ENCODE data around the gene PAFAH2.
"Not testable (repeated sequence)": the region's sequence is repeated elsewhere in the genome, so short reads cannot be mapped to it uniquely, and the experiment has no call there.

PAFAH2 gene

GRCh38 chr1:26012864-26013263, 15.0 kb upstream of the PAFAH2 start:
- DNase-seq (ENCODE audit: low read depth, low spot score): no peak

- DNase-seq (ENCODE audit: low read depth, low spot score): no peak
These were observed 13.0 kb upstream of the PAFAH2 start for GRCh38 chr1:26010825-26011224.

GRCh38 chr1:26009796-26010447, 12.1 kb upstream of the PAFAH2 start:
- no peak for DNase-seq (ENCODE audit: low read depth, low spot score)

- DNase-seq (ENCODE audit: low read depth, low spot score): no peak
These were observed 8.8 kb upstream of the PAFAH2 start for GRCh38 chr1:26006710-26007109.

GRCh38 chr1:26005434-26006105, 7.7 kb upstream of the PAFAH2 start:
- no peak for DNase-seq (ENCODE audit: low read depth, low spot score)

- DNase-seq (ENCODE audit: low read depth, low spot score): no peak
These were observed 5.9 kb upstream of the PAFAH2 start for GRCh38 chr1:26003756-26004155.

GRCh38 chr1:26003262-26003661, 5.4 kb upstream of the PAFAH2 start:
- no peak for DNase-seq (ENCODE audit: low read depth, low spot score)

- no peak for DNase-seq (ENCODE audit: low read depth, low spot score)
These were observed 1.4 kb upstream of the PAFAH2 start for GRCh38 chr1:25999041-25999800.

- no peak for DNase-seq (ENCODE audit: low read depth, low spot score)
These were observed 666 bp downstream of the PAFAH2 start for GRCh38 chr1:25996966-25997827.

- no peak for DNase-seq (ENCODE audit: low read depth, low spot score)
These were observed 3.3 kb downstream of the PAFAH2 start for GRCh38 chr1:25994402-25995150.

GRCh38 chr1:25993197-25993951, 4.5 kb downstream of the PAFAH2 start:
- DNase-seq (ENCODE audit: low read depth, low spot score): no peak

GRCh38 chr1:25992689-25993171, 5.1 kb downstream of the PAFAH2 start:
- DNase-seq (ENCODE audit: low read depth, low spot score): no peak

GRCh38 chr1:25991937-25992688, 5.8 kb downstream of the PAFAH2 start:
- DNase-seq (ENCODE audit: low read depth, low spot score): no peak

- no peak for DNase-seq (ENCODE audit: low read depth, low spot score)
These were observed 7.0 kb downstream of the PAFAH2 start for GRCh38 chr1:25990702-25991395.

GRCh38 chr1:25990251-25990650, 7.6 kb downstream of the PAFAH2 start:
- DNase-seq (ENCODE audit: low read depth, low spot score): no peak

- DNase-seq (ENCODE audit: low read depth, low spot score): no peak
These were observed 8.2 kb downstream of the PAFAH2 start for GRCh38 chr1:25989440-25990234.

GRCh38 chr1:25987951-25988350, 9.9 kb downstream of the PAFAH2 start:
- DNase-seq (ENCODE audit: low read depth, low spot score): no peak

GRCh38 chr1:25986773-25987172, 11.1 kb downstream of the PAFAH2 start:
- DNase-seq (ENCODE audit: low read depth, low spot score): not testable (repeated sequence)
